ENCODE results near the gene RASSF5.

DNA sequence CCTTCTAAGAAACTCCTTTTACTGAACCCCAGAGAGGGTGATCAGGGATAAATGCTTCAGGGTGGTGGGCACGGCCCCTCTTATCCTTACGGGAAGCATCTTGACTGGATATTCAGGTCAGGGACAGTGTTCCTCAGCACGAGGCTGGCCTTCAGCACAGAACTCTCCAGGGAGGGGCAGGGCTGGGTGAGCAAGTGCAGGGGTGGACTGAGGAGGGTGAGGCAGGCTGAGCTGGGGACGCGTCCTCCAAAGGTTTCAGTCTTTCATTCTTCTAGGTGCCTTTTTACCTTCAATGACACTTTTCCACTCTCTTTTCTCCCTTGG lies 52.3 kb downstream of the RASSF5 start:
- TF ChIP-seq, protein P1, sequence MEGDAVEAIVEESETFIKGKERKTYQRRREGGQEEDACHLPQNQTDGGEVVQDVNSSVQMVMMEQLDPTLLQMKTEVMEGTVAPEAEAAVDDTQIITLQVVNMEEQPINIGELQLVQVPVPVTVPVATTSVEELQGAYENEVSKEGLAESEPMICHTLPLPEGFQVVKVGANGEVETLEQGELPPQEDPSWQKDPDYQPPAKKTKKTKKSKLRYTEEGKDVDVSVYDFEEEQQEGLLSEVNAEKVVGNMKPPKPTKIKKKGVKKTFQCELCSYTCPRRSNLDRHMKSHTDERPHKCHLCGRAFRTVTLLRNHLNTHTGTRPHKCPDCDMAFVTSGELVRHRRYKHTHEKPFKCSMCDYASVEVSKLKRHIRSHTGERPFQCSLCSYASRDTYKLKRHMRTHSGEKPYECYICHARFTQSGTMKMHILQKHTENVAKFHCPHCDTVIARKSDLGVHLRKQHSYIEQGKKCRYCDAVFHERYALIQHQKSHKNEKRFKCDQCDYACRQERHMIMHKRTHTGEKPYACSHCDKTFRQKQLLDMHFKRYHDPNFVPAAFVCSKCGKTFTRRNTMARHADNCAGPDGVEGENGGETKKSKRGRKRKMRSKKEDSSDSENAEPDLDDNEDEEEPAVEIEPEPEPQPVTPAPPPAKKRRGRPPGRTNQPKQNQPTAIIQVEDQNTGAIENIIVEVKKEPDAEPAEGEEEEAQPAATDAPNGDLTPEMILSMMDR (conservative IDR thresholded peaks at IDR 0.05; ENCODE audit: low read depth in 2 of 2) = no peak
- TF ChIP-seq EZH2 (IDR thresholded peaks at IDR 0.05; ENCODE audit: low read depth, unreplicated experiment) (no peak), CREB1 (CRISPR knock-in tag; IDR thresholded peaks at IDR 0.05; ENCODE audit: low read depth) (no peak), STAT1 (IDR thresholded peaks at IDR 0.05; ENCODE audit: unreplicated experiment) (no peak), POLR2AphosphoS5 (IDR thresholded peaks at IDR 0.05; ENCODE audit: low read depth) (no peak), NANOG (IDR thresholded peaks at IDR 0.05; ENCODE audit: borderline replicate concordance) (no peak), EZH2phosphoT487 (IDR thresholded peaks at IDR 0.05; ENCODE audit: unreplicated experiment) (no peak), REST (IDR thresholded peaks at IDR 0.05; ENCODE audit: unreplicated experiment) (no peak), JUNB (IDR thresholded peaks at IDR 0.05; ENCODE audit: unreplicated experiment) (no peak), ZNF331 (CRISPR knock-in tag; IDR thresholded peaks at IDR 0.05; ENCODE audit: low read depth) (no peak), ZNF114 (CRISPR knock-in tag; IDR thresholded peaks at IDR 0.05) (no peak)
- TF ChIP-seq, protein P2, sequence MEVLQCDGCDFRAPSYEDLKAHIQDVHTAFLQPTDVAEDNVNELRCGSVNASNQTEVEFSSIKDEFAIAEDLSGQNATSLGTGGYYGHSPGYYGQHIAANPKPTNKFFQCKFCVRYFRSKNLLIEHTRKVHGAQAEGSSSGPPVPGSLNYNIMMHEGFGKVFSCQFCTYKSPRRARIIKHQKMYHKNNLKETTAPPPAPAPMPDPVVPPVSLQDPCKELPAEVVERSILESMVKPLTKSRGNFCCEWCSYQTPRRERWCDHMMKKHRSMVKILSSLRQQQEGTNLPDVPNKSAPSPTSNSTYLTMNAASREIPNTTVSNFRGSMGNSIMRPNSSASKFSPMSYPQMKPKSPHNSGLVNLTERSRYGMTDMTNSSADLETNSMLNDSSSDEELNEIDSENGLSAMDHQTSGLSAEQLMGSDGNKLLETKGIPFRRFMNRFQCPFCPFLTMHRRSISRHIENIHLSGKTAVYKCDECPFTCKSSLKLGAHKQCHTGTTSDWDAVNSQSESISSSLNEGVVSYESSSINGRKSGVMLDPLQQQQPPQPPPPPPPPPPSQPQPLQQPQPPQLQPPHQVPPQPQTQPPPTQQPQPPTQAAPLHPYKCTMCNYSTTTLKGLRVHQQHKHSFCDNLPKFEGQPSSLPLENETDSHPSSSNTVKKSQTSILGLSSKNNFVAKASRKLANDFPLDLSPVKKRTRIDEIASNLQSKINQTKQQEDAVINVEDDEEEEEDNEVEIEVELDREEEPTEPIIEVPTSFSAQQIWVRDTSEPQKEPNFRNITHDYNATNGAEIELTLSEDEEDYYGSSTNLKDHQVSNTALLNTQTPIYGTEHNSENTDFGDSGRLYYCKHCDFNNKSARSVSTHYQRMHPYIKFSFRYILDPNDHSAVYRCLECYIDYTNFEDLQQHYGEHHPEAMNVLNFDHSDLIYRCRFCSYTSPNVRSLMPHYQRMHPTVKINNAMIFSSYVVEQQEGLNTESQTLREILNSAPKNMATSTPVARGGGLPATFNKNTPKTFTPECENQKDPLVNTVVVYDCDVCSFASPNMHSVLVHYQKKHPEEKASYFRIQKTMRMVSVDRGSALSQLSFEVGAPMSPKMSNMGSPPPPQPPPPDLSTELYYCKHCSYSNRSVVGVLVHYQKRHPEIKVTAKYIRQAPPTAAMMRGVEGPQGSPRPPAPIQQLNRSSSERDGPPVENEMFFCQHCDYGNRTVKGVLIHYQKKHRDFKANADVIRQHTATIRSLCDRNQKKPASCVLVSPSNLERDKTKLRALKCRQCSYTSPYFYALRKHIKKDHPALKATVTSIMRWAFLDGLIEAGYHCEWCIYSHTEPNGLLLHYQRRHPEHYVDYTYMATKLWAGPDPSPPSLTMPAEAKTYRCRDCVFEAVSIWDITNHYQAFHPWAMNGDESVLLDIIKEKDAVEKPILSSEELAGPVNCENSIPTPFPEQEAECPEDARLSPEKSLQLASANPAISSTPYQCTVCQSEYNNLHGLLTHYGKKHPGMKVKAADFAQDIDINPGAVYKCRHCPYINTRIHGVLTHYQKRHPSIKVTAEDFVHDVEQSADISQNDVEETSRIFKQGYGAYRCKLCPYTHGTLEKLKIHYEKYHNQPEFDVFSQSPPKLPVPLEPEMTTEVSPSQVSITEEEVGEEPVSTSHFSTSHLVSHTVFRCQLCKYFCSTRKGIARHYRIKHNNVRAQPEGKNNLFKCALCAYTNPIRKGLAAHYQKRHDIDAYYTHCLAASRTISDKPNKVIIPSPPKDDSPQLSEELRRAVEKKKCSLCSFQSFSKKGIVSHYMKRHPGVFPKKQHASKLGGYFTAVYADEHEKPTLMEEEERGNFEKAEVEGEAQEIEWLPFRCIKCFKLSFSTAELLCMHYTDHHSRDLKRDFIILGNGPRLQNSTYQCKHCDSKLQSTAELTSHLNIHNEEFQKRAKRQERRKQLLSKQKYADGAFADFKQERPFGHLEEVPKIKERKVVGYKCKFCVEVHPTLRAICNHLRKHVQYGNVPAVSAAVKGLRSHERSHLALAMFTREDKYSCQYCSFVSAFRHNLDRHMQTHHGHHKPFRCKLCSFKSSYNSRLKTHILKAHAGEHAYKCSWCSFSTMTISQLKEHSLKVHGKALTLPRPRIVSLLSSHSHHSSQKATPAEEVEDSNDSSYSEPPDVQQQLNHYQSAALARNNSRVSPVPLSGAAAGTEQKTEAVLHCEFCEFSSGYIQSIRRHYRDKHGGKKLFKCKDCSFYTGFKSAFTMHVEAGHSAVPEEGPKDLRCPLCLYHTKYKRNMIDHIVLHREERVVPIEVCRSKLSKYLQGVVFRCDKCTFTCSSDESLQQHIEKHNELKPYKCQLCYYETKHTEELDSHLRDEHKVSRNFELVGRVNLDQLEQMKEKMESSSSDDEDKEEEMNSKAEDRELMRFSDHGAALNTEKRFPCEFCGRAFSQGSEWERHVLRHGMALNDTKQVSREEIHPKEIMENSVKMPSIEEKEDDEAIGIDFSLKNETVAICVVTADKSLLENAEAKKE (CRISPR knock-in tag; IDR thresholded peaks at IDR 0.05) = no peak
- TF ChIP-seq, protein P3, sequence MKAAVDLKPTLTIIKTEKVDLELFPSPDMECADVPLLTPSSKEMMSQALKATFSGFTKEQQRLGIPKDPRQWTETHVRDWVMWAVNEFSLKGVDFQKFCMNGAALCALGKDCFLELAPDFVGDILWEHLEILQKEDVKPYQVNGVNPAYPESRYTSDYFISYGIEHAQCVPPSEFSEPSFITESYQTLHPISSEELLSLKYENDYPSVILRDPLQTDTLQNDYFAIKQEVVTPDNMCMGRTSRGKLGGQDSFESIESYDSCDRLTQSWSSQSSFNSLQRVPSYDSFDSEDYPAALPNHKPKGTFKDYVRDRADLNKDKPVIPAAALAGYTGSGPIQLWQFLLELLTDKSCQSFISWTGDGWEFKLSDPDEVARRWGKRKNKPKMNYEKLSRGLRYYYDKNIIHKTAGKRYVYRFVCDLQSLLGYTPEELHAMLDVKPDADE (IDR thresholded peaks at IDR 0.05) = no peak
